ENCODE measurements around the gene DSCAML1. TPM values are rescaled to one million over a fixed set of nuclear protein-coding genes. Genes with fewer than 3 reads are reported as not detected.

Gene DSCAML1
- total RNA-seq, 1 donor from 2014 or later, result 0.16 TPM

GRCh38 chr11:117817368-117818040, 20.5 kb upstream of the DSCAML1 start:
- no peaks in the 10 kb centered on the region for H4K20me1 ChIP-seq (ENCODE audit: insufficient read depth, low read length)
- no peak overlapping the region for H3K4me3 ChIP-seq (ENCODE audit: insufficient read depth, low read depth, low read length)
- no peaks in the 10 kb centered on the region for H3K36me3 ChIP-seq (ENCODE audit: insufficient read depth, low read length)
- no peak overlapping the region for H3K27ac ChIP-seq (ENCODE audit: low read depth, low read length)
- peak; percentile 100 for TF ChIP-seq CTCF (IDR thresholded peaks at IDR 0.05; ENCODE audit: insufficient read depth, low read depth, low read length)
- TF ChIP-seq EZH2 (IDR thresholded peaks at IDR 0.05; ENCODE audit: insufficient read depth, low read length), result no peak
- H3K27me3 ChIP-seq (ENCODE audit: insufficient read depth, low read length), result no peaks in the 10 kb centered on the region
- Mint-ChIP-seq H3K27ac (ENCODE audit: unreplicated experiment) (peak overlapping the region; percentile 41), H3K36me3 (ENCODE audit: low read depth, unreplicated experiment) (no peaks in the 10 kb centered on the region), H3K27me3 (ENCODE audit: low read depth, unreplicated experiment) (peaks cover 11% of the 10 kb centered on the region), H3K9me3 (ENCODE audit: unreplicated experiment) (no peaks in the 10 kb centered on the region), H3K4me3 (ENCODE audit: unreplicated experiment) (no peak overlapping the region), H3K4me1 (ENCODE audit: low read depth, unreplicated experiment) (peaks cover 27% of the 10 kb centered on the region)
- peaks cover 23% of the 10 kb centered on the region for H3K4me1 ChIP-seq (ENCODE audit: insufficient read depth, low read length)
- no peak overlapping the region for H3K9ac ChIP-seq (ENCODE audit: low read length)
- H3K79me2 ChIP-seq (ENCODE audit: insufficient read depth, low read length), result no peaks in the 10 kb centered on the region
- peak overlapping the region; percentile 74 for H2AFZ ChIP-seq (ENCODE audit: low read depth, low read length)
- peak overlapping the region; percentile 43 for H3K4me2 ChIP-seq (ENCODE audit: low read length)
- peak; percentile 45 for DNase-seq (ENCODE audit: low read depth)
- FAIRE-seq, result no peak
- H3K9me3 ChIP-seq (ENCODE audit: insufficient read depth, low read depth, low read length), result no peaks in the 10 kb centered on the region

GRCh38 chr11:117816846-117817367, 19.9 kb upstream of the DSCAML1 start:
- no peak overlapping the region for H3K4me2 ChIP-seq (ENCODE audit: low read length)
- TF ChIP-seq EZH2 (IDR thresholded peaks at IDR 0.05; ENCODE audit: insufficient read depth, low read length) (no peak), CTCF (IDR thresholded peaks at IDR 0.05; ENCODE audit: insufficient read depth, low read depth, low read length) (no peak)
- no peaks in the 10 kb centered on the region for H3K79me2 ChIP-seq (ENCODE audit: insufficient read depth, low read length)
- Mint-ChIP-seq H3K27ac (ENCODE audit: unreplicated experiment) (peak overlapping the region; percentile 41), H3K4me1 (ENCODE audit: low read depth, unreplicated experiment) (peaks cover 27% of the 10 kb centered on the region), H3K4me3 (ENCODE audit: unreplicated experiment) (no peak overlapping the region), H3K36me3 (ENCODE audit: low read depth, unreplicated experiment) (no peaks in the 10 kb centered on the region), H3K27me3 (ENCODE audit: low read depth, unreplicated experiment) (peaks cover 14% of the 10 kb centered on the region), H3K9me3 (ENCODE audit: unreplicated experiment) (no peaks in the 10 kb centered on the region)
- H3K27ac ChIP-seq (ENCODE audit: low read depth, low read length), result no peak overlapping the region
- no peaks in the 10 kb centered on the region for H4K20me1 ChIP-seq (ENCODE audit: insufficient read depth, low read length)
- H3K36me3 ChIP-seq (ENCODE audit: insufficient read depth, low read length), result no peaks in the 10 kb centered on the region
- DNase-seq (ENCODE audit: low read depth) (no peak), FAIRE-seq (no peak)
- H3K4me3 ChIP-seq (ENCODE audit: insufficient read depth, low read depth, low read length), result no peak overlapping the region
- H2AFZ ChIP-seq (ENCODE audit: low read depth, low read length), result peak overlapping the region; percentile 74
- H3K9ac ChIP-seq (ENCODE audit: low read length), result no peak overlapping the region
- H3K27me3 ChIP-seq (ENCODE audit: insufficient read depth, low read length), result no peaks in the 10 kb centered on the region
- H3K9me3 ChIP-seq (ENCODE audit: insufficient read depth, low read depth, low read length), result no peaks in the 10 kb centered on the region
- H3K4me1 ChIP-seq (ENCODE audit: insufficient read depth, low read length), result peaks cover 23% of the 10 kb centered on the region

GRCh38 chr11:117816151-117816741, 19.2 kb upstream of the DSCAML1 start:
- Histone ChIP-seq H2AFZ (ENCODE audit: low read depth, low read length) (peak overlapping the region; percentile 15), H3K79me2 (ENCODE audit: insufficient read depth, low read length) (no peaks in the 10 kb centered on the region), H4K20me1 (ENCODE audit: insufficient read depth, low read length) (no peaks in the 10 kb centered on the region), H3K4me1 (ENCODE audit: insufficient read depth, low read length) (peaks cover 23% of the 10 kb centered on the region), H3K4me3 (ENCODE audit: insufficient read depth, low read depth, low read length) (no peak overlapping the region), H3K27ac (ENCODE audit: low read depth, low read length) (no peak overlapping the region), H3K9me3 (ENCODE audit: insufficient read depth, low read depth, low read length) (no peaks in the 10 kb centered on the region), H3K27me3 (ENCODE audit: insufficient read depth, low read length) (no peaks in the 10 kb centered on the region), H3K9ac (ENCODE audit: low read length) (no peak overlapping the region), H3K36me3 (ENCODE audit: insufficient read depth, low read length) (no peaks in the 10 kb centered on the region), H3K4me2 (ENCODE audit: low read length) (no peak overlapping the region)
- no peak for TF ChIP-seq EZH2 (IDR thresholded peaks at IDR 0.05; ENCODE audit: insufficient read depth, low read length)
- TF ChIP-seq CTCF (IDR thresholded peaks at IDR 0.05; ENCODE audit: insufficient read depth, low read depth, low read length), result no peak
- Mint-ChIP-seq H3K4me3 (ENCODE audit: unreplicated experiment) (no peak overlapping the region), H3K27me3 (ENCODE audit: low read depth, unreplicated experiment) (peaks cover 20% of the 10 kb centered on the region), H3K9me3 (ENCODE audit: unreplicated experiment) (no peaks in the 10 kb centered on the region), H3K27ac (ENCODE audit: unreplicated experiment) (peak overlapping the region; percentile 42), H3K36me3 (ENCODE audit: low read depth, unreplicated experiment) (no peaks in the 10 kb centered on the region), H3K4me1 (ENCODE audit: low read depth, unreplicated experiment) (peaks cover 27% of the 10 kb centered on the region)
- DNase-seq (ENCODE audit: low read depth), result peak; percentile 45
- FAIRE-seq, result no peak
